Kidney epithelial cell (primary cell): ENCODE results near the gene USHBP1. TPM values are rescaled to one million over a fixed set of nuclear protein-coding genes. Genes with fewer than 3 reads are reported as not detected.

Experiments
- DNase-seq: peaks from one replicate; pipeline ENCODE4 v3.0.0-alpha.2; 2010; ENCODE audit warnings: low read depth
- H3K27me3 ChIP-seq: 2 replicates; pipeline ENCODE4 v1.6.0; 2011; ENCODE audit warnings: low read length; ENCODE audit not compliant: control insufficient read depth, insufficient read depth
- H3K36me3 ChIP-seq: 2 replicates; pipeline ENCODE4 v1.5.1; 2011; ENCODE audit warnings: low read length; ENCODE audit not compliant: control insufficient read depth, insufficient read depth
- H3K4me3 ChIP-seq: 2 replicates; pipeline ENCODE4 v1.5.1; 2011; ENCODE audit warnings: low read depth, mild to moderate bottlenecking, control low read depth, low read length
- CTCF ChIP-seq: IDR thresholded peaks from 2 replicates; pipeline ENCODE4 v1.5.1; 2011; ENCODE audit warnings: mild to moderate bottlenecking, moderate library complexity, low read length, control low read depth, inconsistent platforms; ENCODE audit not compliant: insufficient read depth, poor library complexity, severe bottlenecking
- total RNA-seq: library from RNA; depleted of rRNA; stranded (reverse); fragments of >200 nt; gene quantifications from 2 replicates; pipeline ENCODE4 v1.2.3, GENCODE V29; 2015

The USHBP1 gene
- total RNA-seq, 1 donor from 2014 or later: 0.29 TPM

DNA sequence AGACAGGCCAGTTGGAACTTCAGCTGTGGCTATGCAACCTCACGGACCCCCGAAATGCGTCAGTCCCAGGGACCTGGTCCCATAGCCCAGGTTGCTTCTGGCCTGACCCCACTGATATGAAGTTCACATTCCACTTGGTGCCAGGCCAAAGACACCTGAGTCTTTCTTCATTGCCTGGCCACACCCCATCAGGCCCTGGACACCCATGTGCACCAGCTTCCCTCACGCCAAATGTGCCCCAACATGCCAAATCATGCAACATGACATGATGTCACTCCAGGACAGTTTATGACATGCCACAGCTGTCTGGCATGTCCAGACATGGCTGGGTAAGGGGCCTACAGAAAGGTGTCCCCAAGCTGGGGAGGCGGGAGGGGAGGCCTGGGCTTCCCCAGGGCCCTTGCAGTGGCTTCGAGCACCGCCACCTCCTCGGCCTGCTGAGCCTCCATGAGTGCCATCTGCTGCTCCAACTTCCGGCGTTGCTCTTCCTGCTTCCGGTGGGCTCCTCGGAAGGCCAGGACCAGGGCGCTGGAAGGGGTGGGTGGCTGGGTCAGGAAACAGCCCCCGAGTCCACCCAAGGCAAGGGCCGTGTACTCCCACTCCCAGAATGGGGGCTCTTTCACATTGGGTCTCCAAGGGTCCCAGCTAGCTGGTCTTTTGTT lies 14.5 kb downstream of the USHBP1 start:
- no peak for TF ChIP-seq CTCF
- Histone ChIP-seq H3K4me3 (no peak overlapping the region), H3K27me3 (no peaks in the 10 kb centered on the region), H3K36me3 (no peaks in the 10 kb centered on the region)
- DNase-seq: no peak

- no peaks in the 10 kb centered on the region for H3K36me3 ChIP-seq
- no peak overlapping the region for H3K4me3 ChIP-seq
- TF ChIP-seq CTCF: no peak
- no peaks in the 10 kb centered on the region for H3K27me3 ChIP-seq
- no peak for DNase-seq
Measured at GRCh38 chr19:17248011-17248776, 16.4 kb downstream of the USHBP1 start.

GRCh38 chr19:17246681-17247425 lies 17.7 kb downstream of the USHBP1 start:
- TF ChIP-seq CTCF: no peak
- Histone ChIP-seq H3K4me3 (no peak overlapping the region), H3K27me3 (no peaks in the 10 kb centered on the region), H3K36me3 (no peaks in the 10 kb centered on the region)
- DNase-seq: no peak

DNA sequence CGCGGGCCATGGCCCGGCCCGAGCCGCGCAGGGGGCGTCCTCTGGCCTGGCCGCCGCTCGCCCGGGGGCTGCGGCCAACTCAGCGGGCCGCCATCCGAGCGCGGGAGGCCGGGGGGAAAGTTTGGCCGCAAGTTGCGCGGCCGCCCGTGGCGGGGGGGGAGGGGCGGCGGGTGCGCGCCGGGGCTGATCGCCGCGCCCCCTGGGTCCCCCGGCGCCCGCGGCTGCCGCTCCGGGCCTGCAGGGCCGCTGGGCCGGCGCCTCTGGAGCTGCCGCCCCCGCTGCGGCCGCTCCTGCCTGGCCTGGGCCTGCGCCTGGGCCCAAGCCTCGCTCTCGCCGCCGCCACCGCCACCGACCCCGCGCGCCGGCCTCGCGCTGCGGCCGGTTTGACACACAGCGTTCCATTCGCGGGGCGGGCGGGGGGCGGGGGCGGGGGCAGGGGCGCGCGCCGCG lies 19.0 kb downstream of the USHBP1 start, which contains the start of gene NR2F6:
Gene NR2F6, minus strand, starts transcription at position 385 of the 450 bp plus-strand sequence. CDS start 699 bp downstream, outside the sequence.
- no peak for DNase-seq
- no peak for TF ChIP-seq CTCF

DNA sequence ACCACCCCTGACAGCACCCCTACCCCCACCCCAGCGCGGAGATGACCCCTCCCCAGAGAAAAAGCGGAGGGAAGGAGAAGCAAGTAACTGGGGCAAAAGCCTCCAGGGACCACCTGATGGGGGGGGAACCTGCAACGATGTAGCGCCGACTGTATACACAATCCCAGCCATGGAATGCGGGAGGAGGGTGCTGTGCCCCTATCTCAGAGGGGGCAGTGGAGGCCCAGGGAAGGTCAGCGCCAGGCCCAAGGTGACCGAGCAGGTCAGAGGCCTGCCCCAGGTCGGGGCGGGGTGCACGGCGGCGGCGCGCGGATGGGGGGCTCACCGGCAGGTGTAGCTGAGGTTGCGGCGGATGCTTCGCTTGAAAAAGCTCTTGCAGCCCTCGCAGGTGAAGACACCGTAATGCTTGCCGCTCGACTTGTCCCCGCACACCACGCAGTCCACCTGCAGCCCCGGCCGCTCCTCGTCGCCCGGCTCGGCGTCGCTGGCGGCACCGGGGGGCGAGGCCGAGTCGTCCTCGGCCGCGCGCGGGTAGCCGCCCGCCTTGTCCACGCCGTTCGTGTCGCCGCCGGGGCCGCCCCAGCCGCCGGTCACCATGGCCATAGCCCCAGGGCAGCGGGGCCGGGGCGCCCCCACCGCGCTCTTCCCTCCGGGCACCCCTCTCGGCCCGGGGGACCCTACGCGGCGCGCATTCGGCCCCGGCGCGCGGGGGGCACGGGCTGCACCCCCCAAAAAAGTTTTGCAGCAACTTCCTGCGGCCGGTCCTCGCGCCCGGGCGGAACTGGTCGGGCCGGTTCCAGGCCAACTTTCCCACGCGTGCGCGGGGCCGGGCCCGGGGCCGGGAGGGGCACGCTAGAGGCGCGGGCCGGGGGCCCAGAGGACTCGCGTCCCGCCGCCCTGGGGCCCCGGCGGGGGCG lies 19.7 kb downstream of the USHBP1 start:
- DNase-seq: no peak
- TF ChIP-seq CTCF: no peak
- peak overlapping the region; percentile 95 for H3K4me3 ChIP-seq

More for the DNA sequence above, 19.0 kb downstream of the USHBP1 start, which contains the start of gene NR2F6:
- peak within 1 kb of the TSS; percentile 95 for H3K4me3 ChIP-seq
- no peaks in the 10 kb centered on the region for H3K36me3 ChIP-seq
- no peaks in the 10 kb centered on the region for H3K27me3 ChIP-seq

More for the DNA sequence above, 19.7 kb downstream of the USHBP1 start:
- H3K27me3 ChIP-seq: no peaks in the 10 kb centered on the region
- H3K36me3 ChIP-seq: no peaks in the 10 kb centered on the region
